Suprapubic skin (tissue), 4 donors: ENCODE measurements around the gene KRT40.

Experiments used
- EP300 ChIP-seq: sonication (generic); formaldehyde crosslinking; IDR thresholded peaks from one replicate; pipeline ENCODE4 v1.6.1; 2017; ENCODE audit warnings: antibody characterized with exemption
- POLR2A ChIP-seq, 2 donors: fragments of 450-650 bp; IDR thresholded peaks; one replicate each; pipeline ENCODE4 v1.6.1; 2017; ENCODE audit warnings: antibody characterized with exemption in 2 of 2, mild to moderate bottlenecking in 2 of 2, moderate library complexity in 2 of 2
- POLR2AphosphoS5 ChIP-seq, 3 donors: sonication (generic); formaldehyde crosslinking; IDR thresholded peaks; one replicate each; pipeline ENCODE4 v1.6.1; 2017; ENCODE audit warnings: antibody characterized with exemption in 3 of 3
- TF ChIP-seq, protein P1 (sequence below), 2 donors: fragments of 200-600 bp in 1 of 2; fragments of 450-650 bp in 1 of 2; sonication (generic) in 1 of 2; IDR thresholded peaks; one replicate each; pipeline ENCODE4 v1.5.1; 2016 to 2019; ENCODE audit warnings: antibody characterized with exemption in 2 of 2, mild to moderate bottlenecking in 1 of 2, moderate library complexity in 1 of 2

DNA sequence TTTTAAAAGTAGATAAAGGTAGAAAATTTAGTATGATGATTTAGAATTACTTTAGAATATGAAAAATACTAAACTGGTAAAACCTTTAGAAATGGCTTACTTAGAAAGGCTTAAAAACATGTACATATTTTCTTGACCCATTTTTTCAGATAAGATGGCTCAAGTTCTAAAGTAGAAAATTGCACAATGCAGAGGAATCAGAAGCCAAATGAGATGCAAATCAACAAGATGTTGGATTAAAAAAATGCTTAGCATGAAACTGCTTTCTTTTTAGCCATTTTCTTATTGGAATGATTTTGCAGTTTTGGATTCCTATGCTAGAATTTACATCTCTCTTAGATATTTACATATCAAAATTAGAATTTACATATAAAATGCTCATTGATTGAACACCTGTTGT is 26.3 kb upstream of the KRT40 start:
- TF ChIP-seq POLR2AphosphoS5 (IDR thresholded peaks at IDR 0.05): no peak
- TF ChIP-seq, protein P1, sequence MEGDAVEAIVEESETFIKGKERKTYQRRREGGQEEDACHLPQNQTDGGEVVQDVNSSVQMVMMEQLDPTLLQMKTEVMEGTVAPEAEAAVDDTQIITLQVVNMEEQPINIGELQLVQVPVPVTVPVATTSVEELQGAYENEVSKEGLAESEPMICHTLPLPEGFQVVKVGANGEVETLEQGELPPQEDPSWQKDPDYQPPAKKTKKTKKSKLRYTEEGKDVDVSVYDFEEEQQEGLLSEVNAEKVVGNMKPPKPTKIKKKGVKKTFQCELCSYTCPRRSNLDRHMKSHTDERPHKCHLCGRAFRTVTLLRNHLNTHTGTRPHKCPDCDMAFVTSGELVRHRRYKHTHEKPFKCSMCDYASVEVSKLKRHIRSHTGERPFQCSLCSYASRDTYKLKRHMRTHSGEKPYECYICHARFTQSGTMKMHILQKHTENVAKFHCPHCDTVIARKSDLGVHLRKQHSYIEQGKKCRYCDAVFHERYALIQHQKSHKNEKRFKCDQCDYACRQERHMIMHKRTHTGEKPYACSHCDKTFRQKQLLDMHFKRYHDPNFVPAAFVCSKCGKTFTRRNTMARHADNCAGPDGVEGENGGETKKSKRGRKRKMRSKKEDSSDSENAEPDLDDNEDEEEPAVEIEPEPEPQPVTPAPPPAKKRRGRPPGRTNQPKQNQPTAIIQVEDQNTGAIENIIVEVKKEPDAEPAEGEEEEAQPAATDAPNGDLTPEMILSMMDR (IDR thresholded peaks at IDR 0.05): no peak
- no peak for TF ChIP-seq POLR2A (IDR thresholded peaks at IDR 0.05)
- TF ChIP-seq EP300: no peak
